H1 (cell line): ENCODE results near the gene SLC7A5. TPM values are rescaled to one million over a fixed set of nuclear protein-coding genes. Genes with fewer than 3 reads are reported as not detected.
A peak's percentile ranks its signal among the peaks of the same experiment; 100 is the strongest.

Experiments used
- CTCF ChIA-PET: fragments of 300-600 bp; sonication (Branson Sonifier 250); formaldehyde crosslinking; loops from one replicate; lab custom pipeline; 2021; ENCODE audit not compliant: partially characterized antibody; lab: Charles Lee
- POLR2A ChIA-PET: fragments of 300-600 bp; sonication (Branson Sonifier 250); formaldehyde crosslinking; loops from one replicate; lab custom pipeline; 2021; ENCODE audit warnings: inconsistent platforms; ENCODE audit not compliant: partially characterized antibody; lab: Charles Lee
- DNase-seq, 2 experiments: peaks; one replicate each; pipeline versions ENCODE4 v3.0.0 to v3.0.0-alpha.2; 2010 to 2022; ENCODE audit warnings: low spot score in 2 of 2, low read depth in 1 of 2, mixed read lengths in 1 of 2
- FAIRE-seq: peaks from 2 replicates; lab custom pipeline; 2011; peaks lifted over from hg19 to GRCh38; lab: Jason Lieb, UNC
- H2AFZ ChIP-seq: 2 replicates; pipeline ENCODE4 v1.8.1; 2012; ENCODE audit warnings: low read length, inconsistent platforms
- H2AK5ac ChIP-seq: 2 replicates; pipeline ENCODE4 v1.6.1; 2013; ENCODE audit warnings: low read depth, low read length
- H2BK120ac ChIP-seq: replicated peaks from 2 replicates; pipeline ENCODE3; 2013; ENCODE audit warnings: low read depth, low read length, inconsistent platforms
- H2BK12ac ChIP-seq: 2 replicates; pipeline ENCODE4 v1.6.1; 2013; ENCODE audit warnings: low read depth, low read length
- H2BK15ac ChIP-seq: 2 replicates; pipeline ENCODE4 v1.6.1; 2013; ENCODE audit warnings: low read length
- H2BK20ac ChIP-seq: 2 replicates; pipeline ENCODE4 v1.6.1; 2013; ENCODE audit warnings: low read length
- H2BK5ac ChIP-seq: 2 replicates; pipeline ENCODE4 v1.6.1; 2013; ENCODE audit warnings: low read depth, low read length
- H3K14ac ChIP-seq: 2 replicates; pipeline ENCODE4 v1.6.1; 2013; ENCODE audit warnings: inconsistent platforms; ENCODE audit not compliant: insufficient read length
- H3K18ac ChIP-seq: 2 replicates; pipeline ENCODE4 v1.6.1; 2013; ENCODE audit warnings: low read length; ENCODE audit errors: extremely low read depth
- H3K23ac ChIP-seq: 2 replicates; pipeline ENCODE4 v1.6.1; 2013; ENCODE audit warnings: inconsistent platforms; ENCODE audit not compliant: insufficient read length
- H3K23me2 ChIP-seq: 2 replicates; pipeline ENCODE4 v1.6.1; 2013; ENCODE audit warnings: low read depth, low read length
- H3K27ac ChIP-seq: 2 replicates; pipeline ENCODE4 v1.6.1; 2011; ENCODE audit warnings: low read depth, low read length, inconsistent platforms
- H3K27me3 ChIP-seq, 4 experiments: replicated peaks in 1 of 4; 1 replicate in 1 of 4; 2 replicates in 3 of 4; pipeline versions ENCODE4 v1.6.1 to v1.8.1; 2011 to 2013; ENCODE audit warnings: low read length in 3 of 4, mild to moderate bottlenecking in 3 of 4, inconsistent platforms in 2 of 4, mixed read lengths in 2 of 4, moderate library complexity in 1 of 4; ENCODE audit not compliant: control insufficient read depth in 3 of 4, insufficient read depth in 3 of 4; ENCODE audit errors: extremely low read depth in 1 of 4
- H3K36me3 ChIP-seq, 4 experiments: 2 replicates each; pipeline versions ENCODE4 v1.6.1 to v1.8.1; 2011 to 2013; ENCODE audit warnings: mild to moderate bottlenecking in 4 of 4, low read length in 3 of 4, moderate library complexity in 2 of 4, control low read depth in 1 of 4, inconsistent platforms in 1 of 4; ENCODE audit not compliant: insufficient read depth in 4 of 4, control insufficient read depth in 2 of 4
- H3K4ac ChIP-seq: replicated peaks from 2 replicates; pipeline ENCODE3; 2013; ENCODE audit warnings: low read length, low read depth, mixed read lengths, inconsistent platforms; ENCODE audit not compliant: insufficient read length
- H3K4me1 ChIP-seq, 4 experiments: replicated peaks in 1 of 4; 1 replicate in 1 of 4; 2 replicates in 3 of 4; pipeline versions ENCODE4 v1.6.1 to v1.8.1; 2011 to 2013; ENCODE audit warnings: low read length in 3 of 4, inconsistent platforms in 2 of 4, mixed read lengths in 1 of 4; ENCODE audit not compliant: insufficient read depth in 4 of 4, control insufficient read depth in 3 of 4
- H3K4me2 ChIP-seq, 2 experiments: 2 replicates each; pipeline versions ENCODE4 v1.6.1 to v1.8.1; 2011 to 2013; ENCODE audit warnings: low read depth in 2 of 2, low read length in 2 of 2, control low read depth in 1 of 2, inconsistent platforms in 1 of 2, mild to moderate bottlenecking in 1 of 2; ENCODE audit not compliant: insufficient read depth in 1 of 2
- H3K4me3 ChIP-seq, 4 experiments: fragments of 200-600, 300-600 bp in 1 of 4; sonication (generic), shearing (Covaris generic), sonication (Bioruptor Twin) in 1 of 4; 2 replicates each; pipeline versions ENCODE4 v1.5.1 to v1.8.1; 2011 to 2016; ENCODE audit warnings: low read length in 4 of 4, low read depth in 3 of 4, control low read depth in 2 of 4, inconsistent platforms in 2 of 4, mild to moderate bottlenecking in 2 of 4, mixed read lengths in 1 of 4, moderate library complexity in 1 of 4; ENCODE audit not compliant: insufficient read depth in 2 of 4; ENCODE audit errors: extremely low read depth in 1 of 4
- H3K56ac ChIP-seq: replicated peaks from 2 replicates; pipeline ENCODE3; 2013; ENCODE audit warnings: low read depth, mild to moderate bottlenecking, mixed read lengths, low read length, inconsistent platforms; ENCODE audit not compliant: insufficient read length
- H3K79me1 ChIP-seq: 2 replicates; pipeline ENCODE4 v1.6.1; 2013; ENCODE audit warnings: low read depth, low read length, control low read depth
- H3K79me2 ChIP-seq, 2 experiments: 2 replicates each; pipeline versions ENCODE4 v1.6.1 to v1.8.1; 2012 to 2013; ENCODE audit warnings: low read length in 2 of 2, mild to moderate bottlenecking in 2 of 2, inconsistent platforms in 1 of 2; ENCODE audit not compliant: insufficient read depth in 2 of 2, control insufficient read depth in 1 of 2
- H3K9ac ChIP-seq, 4 experiments: replicated peaks in 1 of 4; 1 replicate in 1 of 4; 2 replicates in 3 of 4; pipeline versions ENCODE4 v1.6.1 to v1.8.1; 2011 to 2013; ENCODE audit warnings: low read depth in 3 of 4, low read length in 3 of 4, control low read depth in 2 of 4, mild to moderate bottlenecking in 2 of 4, moderate library complexity in 2 of 4, inconsistent platforms in 1 of 4; ENCODE audit errors: extremely low read depth in 1 of 4
- H3K9me3 ChIP-seq, 2 experiments: 2 replicates each; pipeline versions ENCODE4 v1.6.1 to v1.8.1; 2012 to 2013; ENCODE audit warnings: mild to moderate bottlenecking in 2 of 2, moderate library complexity in 2 of 2, control low read depth in 1 of 2, inconsistent platforms in 1 of 2, low read depth in 1 of 2, low read length in 1 of 2, mixed read lengths in 1 of 2; ENCODE audit not compliant: insufficient read depth in 2 of 2
- H4K20me1 ChIP-seq, 2 experiments: replicated peaks in 1 of 2; 2 replicates each; pipeline versions ENCODE3 to v1.8.1; 2011 to 2013; ENCODE audit warnings: inconsistent platforms in 2 of 2, low read length in 2 of 2, mild to moderate bottlenecking in 1 of 2; ENCODE audit not compliant: insufficient read depth in 2 of 2, control insufficient read depth in 1 of 2
- H4K5ac ChIP-seq: 2 replicates; pipeline ENCODE4 v1.6.1; 2013; ENCODE audit warnings: low read length, low read depth, mixed read lengths, inconsistent platforms; ENCODE audit not compliant: insufficient read length
- H4K8ac ChIP-seq: 2 replicates; pipeline ENCODE4 v1.8.0; 2013; ENCODE audit warnings: mild to moderate bottlenecking, moderate library complexity, low read length, inconsistent platforms; ENCODE audit not compliant: insufficient read depth; ENCODE audit errors: extremely low read depth
- H4K91ac ChIP-seq: replicated peaks from 2 replicates; pipeline ENCODE3; 2013; ENCODE audit warnings: low read length, mixed read lengths, inconsistent platforms; ENCODE audit not compliant: insufficient read length
- BRCA1 ChIP-seq: IDR thresholded peaks from 2 replicates; pipeline ENCODE4 v1.6.1; 2012; ENCODE audit warnings: low read depth, low read length, improper control_type of control experiment
- CEBPB ChIP-seq: IDR thresholded peaks from 2 replicates; pipeline ENCODE4 v1.6.1; 2012; ENCODE audit warnings: low read depth, low read length
- CHD2 ChIP-seq: IDR thresholded peaks from 2 replicates; pipeline ENCODE4 v1.6.1; 2012; ENCODE audit warnings: low read length, improper control_type of control experiment
- GTF2F1 ChIP-seq: IDR thresholded peaks from 2 replicates; pipeline ENCODE4 v1.6.1; 2012; ENCODE audit warnings: low read depth, low read length, improper control_type of control experiment, borderline replicate concordance
- JUND ChIP-seq: IDR thresholded peaks from 2 replicates; pipeline ENCODE4 v1.6.1; 2011; ENCODE audit warnings: mild to moderate bottlenecking, improper control_type of control experiment, low read length
- KDM1A ChIP-seq: fragments of 200-600, 300-600 bp; sonication (generic); IDR thresholded peaks from 2 replicates; pipeline ENCODE4 v1.7.1; 2016; ENCODE audit warnings: mild to moderate bottlenecking, low read length, borderline replicate concordance
- POU5F1 ChIP-seq: IDR thresholded peaks from 2 replicates; pipeline ENCODE4 v1.6.1; 2011; ENCODE audit warnings: low read depth, mild to moderate bottlenecking, low read length, moderate library complexity
- TAF7 ChIP-seq: optimal IDR thresholded peaks from 2 replicates; pipeline ENCODE3; 2011; ENCODE audit warnings: low read depth, mild to moderate bottlenecking, inconsistent platforms, low read length, moderate library complexity, borderline replicate concordance
- TBP ChIP-seq: IDR thresholded peaks from 2 replicates; pipeline ENCODE4 v1.6.1; 2011; ENCODE audit warnings: low read depth, low read length, improper control_type of control experiment
- ZNF274 ChIP-seq: IDR thresholded peaks from 2 replicates; pipeline ENCODE4 v1.7.0; 2012; ENCODE audit warnings: low read length, borderline replicate concordance; ENCODE audit errors: extremely low read depth
- WGBS, 2 experiments: shearing (Covaris generic) in 1 of 2; methylation state at CpG; one replicate each; pipeline versions ENCODE4 v1.1.6 to v1.1.7; 2013 to 2015; ENCODE audit warnings: low lambda C conversion rate in 2 of 2, mixed read lengths in 2 of 2, inconsistent platforms in 1 of 2, low coverage in 1 of 2, missing lambda C conversion rate in 1 of 2; ENCODE audit not compliant: insufficient replicate concordance in 2 of 2, insufficient coverage in 1 of 2, insufficient read length in 1 of 2; ENCODE audit errors: extremely low coverage in 1 of 2, missing lambda C conversion rate in 1 of 2; 5-methylcytosine and 5-hydroxymethylcytosine counted together
- polyA plus RNA-seq, 7 experiments: library from polyadenylated mRNA; depleted of rRNA in 3 of 7; stranded (reverse) in 5 of 7; unstranded in 2 of 7; fragments of >200 nt in 5 of 7; fragments of 200-250 nt in 2 of 7; gene quantifications; 1 replicate in 5 of 7; 2 replicates in 1 of 7; 4 replicates in 1 of 7; pipeline versions ENCODE4 v1.2.1 to v1.2.3, GENCODE V29; 2011 to 2013; ENCODE audit warnings: missing spikeins in 2 of 7, mixed read lengths in 2 of 7
- total RNA-seq: library from RNA; stranded (reverse); fragmentation: NEBNext Ultra II Directional; extraction: Animal tissue kit (Norgen Biotek cat#: 25700); gene quantifications from 2 replicates; pipeline ENCODE4 v1.2.1, GENCODE V29; 2021
- TF ChIP-seq, protein P1 (sequence below): IDR thresholded peaks from 2 replicates; pipeline ENCODE4 v1.6.1; 2012; ENCODE audit warnings: low read length, inconsistent platforms

The SLC7A5 gene
- total and polyA plus RNA-seq, 2 of the 8 experiments (the other 6 are each of a cell fraction or from before 2014, with no cell fraction given) = 68.2 to 341 TPM

DNA sequence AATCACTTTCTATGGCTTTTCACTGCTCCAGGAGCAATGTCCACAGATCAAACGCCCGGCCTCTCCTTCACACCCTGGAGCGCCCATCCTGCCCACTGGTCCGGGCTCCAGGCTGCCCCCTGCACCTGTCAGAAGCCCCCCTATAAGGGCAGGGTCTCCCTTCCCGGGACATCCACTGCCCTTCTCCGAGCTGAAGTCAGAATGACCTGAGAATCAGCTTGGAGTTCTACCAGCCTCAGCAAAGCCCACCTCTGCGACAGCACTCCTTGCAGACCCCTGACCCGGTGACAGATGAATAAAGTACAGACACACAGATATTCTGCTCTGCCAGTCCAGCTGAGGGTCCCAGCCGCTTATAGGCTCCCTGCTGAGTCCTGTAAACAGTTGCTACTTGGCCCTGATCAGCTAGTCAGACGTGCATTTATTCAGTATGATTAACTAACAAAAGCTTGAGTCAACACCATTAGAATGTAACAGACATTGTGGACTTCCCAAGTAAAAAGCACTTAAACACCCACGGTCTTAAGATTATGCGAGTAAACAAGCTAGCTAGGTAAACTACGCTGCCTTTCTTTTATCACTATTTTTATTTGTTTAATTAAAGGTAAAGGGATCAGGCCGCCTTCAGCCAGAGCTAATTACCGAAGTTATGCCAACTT is 4.8 kb downstream of the SLC7A5 start:
- no peak overlapping the region for H2BK12ac ChIP-seq
- no peak overlapping the region for H3K14ac ChIP-seq
- H3K36me3 ChIP-seq = peaks cover 0 to 26% (median under 1%) of the 10 kb centered on the region in 4 experiments; a peak in 3 of 8 replicates
- no peak overlapping the region for H3K9ac ChIP-seq
- H2BK20ac ChIP-seq = no peak overlapping the region
- no peak overlapping the region for H2AFZ ChIP-seq
- POLR2A ChIA-PET = interaction anchor here (3.1 to 22.5 kb wide), 2 partner anchors 16 to 84 kb away, joined by 19 to 507 read pairs; no protein-coding TSS in a partner anchor
- peaks cover 9 to 78% of the 10 kb centered on the region in 2 experiments; a peak in 3 of 4 replicates for H3K79me2 ChIP-seq
- H2AK5ac ChIP-seq = no peak overlapping the region
- H4K5ac ChIP-seq = no peak overlapping the region
- FAIRE-seq (no peak), DNase-seq (no peak)
- H3K79me1 ChIP-seq = peaks cover 5% of the 10 kb centered on the region
- no peaks in the 10 kb centered on the region for H3K9me3 ChIP-seq
- H3K4ac ChIP-seq = no peak overlapping the region
- H4K8ac ChIP-seq = no peak overlapping the region
- no peak overlapping the region for H3K56ac ChIP-seq
- 77% methylated on average over 15 of the region's 15 CpGs; no CpG with 5 or more reads in 1 of the 2 experiments for WGBS, 2 experiments
- peak overlapping the region in 1 of 2 experiments; percentile 86; a peak in 1 of 4 replicates for H3K4me2 ChIP-seq
- H2BK5ac ChIP-seq = no peak overlapping the region
- H3K4me1 ChIP-seq = peaks cover 0 to 6% (median under 1%) of the 10 kb centered on the region in 4 experiments; a peak in 2 of 7 replicates
- H3K27me3 ChIP-seq = peaks cover 0 to 38% (median 22%) of the 10 kb centered on the region in 4 experiments; a peak in 5 of 7 replicates
- H2BK15ac ChIP-seq = no peak overlapping the region
- no peak overlapping the region for H2BK120ac ChIP-seq
- no peak overlapping the region for H3K18ac ChIP-seq
- peaks cover 11 to 18% of the 10 kb centered on the region in 2 experiments for H4K20me1 ChIP-seq
- H3K27ac ChIP-seq = no peak overlapping the region
- CTCF ChIA-PET = interaction anchor here (0.8 to 12.4 kb wide), 5 partner anchors 8 to 96 kb away, joined by 3 to 181 read pairs (median 3); no protein-coding TSS in a partner anchor
- H3K23ac ChIP-seq = no peak overlapping the region
- no peak overlapping the region; a peak in 1 of 8 replicates for H3K4me3 ChIP-seq
- no peak overlapping the region for H4K91ac ChIP-seq
- H3K23me2 ChIP-seq = peaks cover 9% of the 10 kb centered on the region; the same call in 1 of the 2 replicates
- TF ChIP-seq TBP (no peak), GTF2F1 (no peak), ZNF274 (no peak), POU5F1 (no peak), BRCA1 (no peak), CEBPB (no peak), JUND (no peak), CHD2 (no peak), KDM1A (no peak), TAF7 (no peak)
- TF ChIP-seq, protein P1, sequence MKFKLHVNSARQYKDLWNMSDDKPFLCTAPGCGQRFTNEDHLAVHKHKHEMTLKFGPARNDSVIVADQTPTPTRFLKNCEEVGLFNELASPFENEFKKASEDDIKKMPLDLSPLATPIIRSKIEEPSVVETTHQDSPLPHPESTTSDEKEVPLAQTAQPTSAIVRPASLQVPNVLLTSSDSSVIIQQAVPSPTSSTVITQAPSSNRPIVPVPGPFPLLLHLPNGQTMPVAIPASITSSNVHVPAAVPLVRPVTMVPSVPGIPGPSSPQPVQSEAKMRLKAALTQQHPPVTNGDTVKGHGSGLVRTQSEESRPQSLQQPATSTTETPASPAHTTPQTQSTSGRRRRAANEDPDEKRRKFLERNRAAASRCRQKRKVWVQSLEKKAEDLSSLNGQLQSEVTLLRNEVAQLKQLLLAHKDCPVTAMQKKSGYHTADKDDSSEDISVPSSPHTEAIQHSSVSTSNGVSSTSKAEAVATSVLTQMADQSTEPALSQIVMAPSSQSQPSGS = no peak
